HEK293 (cell line): Measurements from ENCODE around the gene PIP5K1B.

Experiments used
- CTCF ChIA-PET: fragments of 350-600 bp; formaldehyde crosslinking; extraction: SDS; loops from one replicate; lab custom pipeline; 2021; ENCODE audit warnings: antibody characterized with exemption; lab: Yijun Ruan, JAX
- POLR2A ChIA-PET: fragments of 300-600 bp; formaldehyde crosslinking; extraction: SDS; loops from one replicate; lab custom pipeline; 2020; ENCODE audit warnings: antibody characterized with exemption, inconsistent platforms; lab: Yijun Ruan, JAX
- H3K27ac ChIP-seq: fragments of 200-500 bp; sonication (Bioruptor generic); 2 replicates; pipeline ENCODE4 v1.5.1; 2014; ENCODE audit warnings: low read depth, low read length, control low read depth, inconsistent platforms; ENCODE audit errors: extremely low read depth
- H3K36me3 ChIP-seq, 2 experiments: fragments of 200-500 bp in 1 of 2; sonication (Bioruptor generic) in 1 of 2; 1 replicate in 1 of 2; 2 replicates in 1 of 2; pipeline ENCODE4 v1.5.1; 2014 to 2017; ENCODE audit warnings: inconsistent platforms in 2 of 2, low read length in 2 of 2; ENCODE audit not compliant: control insufficient read depth in 2 of 2, insufficient read depth in 1 of 2
- H3K4me1 ChIP-seq: fragments of 200-500 bp; sonication (Bioruptor generic); 2 replicates; pipeline ENCODE4 v1.5.1; 2014; ENCODE audit warnings: mild to moderate bottlenecking, low read length, inconsistent platforms; ENCODE audit not compliant: control insufficient read depth, insufficient read depth
- H3K4me3 ChIP-seq: 2 replicates; pipeline ENCODE4 v1.5.1; 2011; ENCODE audit warnings: low read depth, mild to moderate bottlenecking, control low read depth, low read length, moderate library complexity
- H3K9me3 ChIP-seq: fragments of 200-500 bp; sonication (Bioruptor generic); 2 replicates; pipeline ENCODE4 v1.5.1; 2014; ENCODE audit warnings: low read depth, low read length, inconsistent platforms; ENCODE audit not compliant: control insufficient read depth, insufficient read depth
- AEBP2 ChIP-seq: fragments of 450-650 bp; formaldehyde crosslinking; IDR thresholded peaks from 2 replicates; pipeline ENCODE4 v1.5.1; 2016; ENCODE audit warnings: missing biosample characterization, missing genetic modification characterization, borderline replicate concordance
- ATF2 ChIP-seq: fragments of 450-650 bp; formaldehyde crosslinking; IDR thresholded peaks from 2 replicates; pipeline ENCODE4 v1.5.1; 2016; ENCODE audit warnings: missing biosample characterization, missing genetic modification characterization, low read depth
- GFI1B ChIP-seq: fragments of 450-650 bp; formaldehyde crosslinking; IDR thresholded peaks from 2 replicates; pipeline ENCODE4 v1.5.1; 2016; ENCODE audit warnings: missing biosample characterization, missing genetic modification characterization
- GLI2 ChIP-seq: fragments of 450-650 bp; formaldehyde crosslinking; IDR thresholded peaks from 2 replicates; pipeline ENCODE4; 2017; ENCODE audit warnings: missing biosample characterization, missing genetic modification characterization, low read depth, borderline replicate concordance
- GLI4 ChIP-seq: fragments of 450-650 bp; formaldehyde crosslinking; IDR thresholded peaks from 2 replicates; pipeline ENCODE4 v1.5.1; 2016; ENCODE audit warnings: missing biosample characterization, missing genetic modification characterization
- HIC1 ChIP-seq: fragments of 450-650 bp; formaldehyde crosslinking; IDR thresholded peaks from 2 replicates; pipeline ENCODE4 v1.5.1; 2016; ENCODE audit warnings: missing biosample characterization, missing genetic modification characterization
- MYNN ChIP-seq: fragments of 450-650 bp; formaldehyde crosslinking; IDR thresholded peaks from 2 replicates; pipeline ENCODE4 v1.5.1; 2016; ENCODE audit warnings: missing biosample characterization, missing genetic modification characterization, borderline replicate concordance
- SALL2 ChIP-seq: fragments of 450-650 bp; formaldehyde crosslinking; IDR thresholded peaks from 2 replicates; pipeline ENCODE4 v1.5.0; 2017; ENCODE audit warnings: missing biosample characterization, mild to moderate bottlenecking, missing genetic modification characterization, borderline replicate concordance
- SETDB1 ChIP-seq: IDR thresholded peaks from one replicate; pipeline ENCODE4 v1.6.1; 2017; ENCODE audit warnings: mild to moderate bottlenecking, low read length, moderate library complexity, mixed read lengths; ENCODE audit not compliant: insufficient read length
- WT1 ChIP-seq: fragments of 450-650 bp; formaldehyde crosslinking; IDR thresholded peaks from 2 replicates; pipeline ENCODE4 v1.5.1; 2016; ENCODE audit warnings: missing biosample characterization, missing genetic modification characterization
- ZBTB21 ChIP-seq: fragments of 450-650 bp; formaldehyde crosslinking; IDR thresholded peaks from 2 replicates; pipeline ENCODE4 v1.5.1; 2017; ENCODE audit warnings: missing biosample characterization, missing genetic modification characterization
- ZNF132 ChIP-seq: fragments of 450-650 bp; formaldehyde crosslinking; IDR thresholded peaks from 2 replicates; pipeline ENCODE4 v1.5.1; 2017; ENCODE audit warnings: missing biosample characterization, missing genetic modification characterization, borderline replicate concordance
- ZNF19 ChIP-seq: fragments of 450-650 bp; formaldehyde crosslinking; IDR thresholded peaks from 2 replicates; pipeline ENCODE4; 2016; ENCODE audit warnings: missing biosample characterization, missing genetic modification characterization, low read depth
- ZNF394 ChIP-seq: fragments of 450-650 bp; formaldehyde crosslinking; IDR thresholded peaks from 2 replicates; pipeline ENCODE4 v1.5.1; 2016; ENCODE audit warnings: missing biosample characterization, missing genetic modification characterization, mild to moderate bottlenecking, moderate library complexity, borderline replicate concordance
- ZNF416 ChIP-seq: fragments of 450-650 bp; formaldehyde crosslinking; IDR thresholded peaks from 2 replicates; pipeline ENCODE4 v1.5.1; 2016; ENCODE audit warnings: missing biosample characterization, missing genetic modification characterization
- ZNF433 ChIP-seq: fragments of 450-650 bp; formaldehyde crosslinking; IDR thresholded peaks from 2 replicates; pipeline ENCODE4 v1.5.1; 2016; ENCODE audit warnings: missing biosample characterization, missing genetic modification characterization, low read depth
- ZNF449 ChIP-seq: fragments of 450-650 bp; formaldehyde crosslinking; IDR thresholded peaks from 2 replicates; pipeline ENCODE4 v1.5.1; 2017; ENCODE audit warnings: missing biosample characterization, mild to moderate bottlenecking, missing genetic modification characterization, moderate library complexity
- ZNF561 ChIP-seq: fragments of 450-650 bp; IDR thresholded peaks from 2 replicates; pipeline ENCODE4 v1.5.1; 2018; ENCODE audit warnings: missing biosample characterization, missing genetic modification characterization, borderline replicate concordance
- ZNF610 ChIP-seq: fragments of 450-650 bp; formaldehyde crosslinking; IDR thresholded peaks from 2 replicates; pipeline ENCODE4 v1.5.1; 2016; ENCODE audit warnings: missing biosample characterization, missing genetic modification characterization, borderline replicate concordance
- ZNF664 ChIP-seq: fragments of 450-650 bp; formaldehyde crosslinking; IDR thresholded peaks from 2 replicates; pipeline ENCODE4 v1.5.1; 2016; ENCODE audit warnings: missing biosample characterization, missing genetic modification characterization
- ZNF670 ChIP-seq: fragments of 450-650 bp; formaldehyde crosslinking; IDR thresholded peaks from 2 replicates; pipeline ENCODE4 v1.5.1; 2016; ENCODE audit warnings: missing biosample characterization, missing genetic modification characterization, low read depth
- ZNF777 ChIP-seq: fragments of 450-650 bp; formaldehyde crosslinking; IDR thresholded peaks from 2 replicates; pipeline ENCODE4 v1.5.1; 2017; ENCODE audit warnings: missing biosample characterization, missing genetic modification characterization, borderline replicate concordance
- ZNF830 ChIP-seq: fragments of 450-650 bp; IDR thresholded peaks from 2 replicates; pipeline ENCODE4 v1.5.0; 2018; ENCODE audit warnings: missing biosample characterization, missing genetic modification characterization, low read depth, mild to moderate bottlenecking, moderate library complexity

PIP5K1B gene

GRCh38 chr9:68692519-68692918 is 12.5 kb upstream of the PIP5K1B start (continued):
- no peak for TF ChIP-seq ZNF561
- TF ChIP-seq HIC1 (tag by site-specific recombination), result no peak
- no peak for TF ChIP-seq ZNF394 (tag by site-specific recombination)
- TF ChIP-seq GLI2, result no peak
- TF ChIP-seq ZNF19 (tag by site-specific recombination), result no peak
- TF ChIP-seq AEBP2, result no peak

GRCh38 chr9:68694125-68694524 is 10.9 kb upstream of the PIP5K1B start:
- no peaks in the 10 kb centered on the region for H3K4me1 ChIP-seq
- ChIA-PET POLR2A (no interaction called here), CTCF (no interaction called here)
- H3K27ac ChIP-seq, result no peak overlapping the region
- H3K4me3 ChIP-seq, result no peak overlapping the region
- TF ChIP-seq ZNF670 (tag by site-specific recombination) (no peak), ZBTB21 (tag by site-specific recombination) (no peak), ZNF610 (no peak), ZNF777 (no peak), ZNF449 (no peak), ZNF830 (tag by site-specific recombination) (no peak), ZNF433 (tag by site-specific recombination) (no peak), MYNN (no peak), WT1 (tag by site-specific recombination) (no peak), GLI4 (tag by site-specific recombination) (no peak), ZNF561 (no peak), SETDB1 (no peak)
- TF ChIP-seq, all 188 proteins: peak for 0
- Histone ChIP-seq H3K9me3 (no peaks in the 10 kb centered on the region), H3K36me3 (no peaks in the 10 kb centered on the region)

GRCh38 chr9:68697851-68698250 is 7.2 kb upstream of the PIP5K1B start:
- H3K36me3 ChIP-seq, result no peaks in the 10 kb centered on the region
- CTCF ChIA-PET, result interaction anchor here (1.0 to 1.1 kb wide), 2 partner anchors 21 to 302 kb away, joined by 3 read pairs; no protein-coding TSS in a partner anchor
- no peaks in the 10 kb centered on the region for H3K4me1 ChIP-seq
- TF ChIP-seq ATF2 (no peak), GLI2 (no peak), ZNF132 (tag by site-specific recombination) (no peak), GFI1B (tag by site-specific recombination) (no peak), ZNF416 (tag by site-specific recombination) (no peak), SALL2 (no peak), ZNF664 (tag by site-specific recombination) (no peak)
- TF ChIP-seq, all 188 proteins: peak for 0
- POLR2A ChIA-PET, result no interaction called here
- no peak overlapping the region for H3K27ac ChIP-seq
- H3K9me3 ChIP-seq, result no peaks in the 10 kb centered on the region
- no peak overlapping the region for H3K4me3 ChIP-seq
